ENCODE data around the gene SPEM1. TPM values are rescaled to one million over a fixed set of nuclear protein-coding genes. Genes with fewer than 3 reads are reported as not detected.

SPEM1 gene
- total and polyA plus RNA-seq, 2 experiments from 2014 or later: not detected

DNA sequence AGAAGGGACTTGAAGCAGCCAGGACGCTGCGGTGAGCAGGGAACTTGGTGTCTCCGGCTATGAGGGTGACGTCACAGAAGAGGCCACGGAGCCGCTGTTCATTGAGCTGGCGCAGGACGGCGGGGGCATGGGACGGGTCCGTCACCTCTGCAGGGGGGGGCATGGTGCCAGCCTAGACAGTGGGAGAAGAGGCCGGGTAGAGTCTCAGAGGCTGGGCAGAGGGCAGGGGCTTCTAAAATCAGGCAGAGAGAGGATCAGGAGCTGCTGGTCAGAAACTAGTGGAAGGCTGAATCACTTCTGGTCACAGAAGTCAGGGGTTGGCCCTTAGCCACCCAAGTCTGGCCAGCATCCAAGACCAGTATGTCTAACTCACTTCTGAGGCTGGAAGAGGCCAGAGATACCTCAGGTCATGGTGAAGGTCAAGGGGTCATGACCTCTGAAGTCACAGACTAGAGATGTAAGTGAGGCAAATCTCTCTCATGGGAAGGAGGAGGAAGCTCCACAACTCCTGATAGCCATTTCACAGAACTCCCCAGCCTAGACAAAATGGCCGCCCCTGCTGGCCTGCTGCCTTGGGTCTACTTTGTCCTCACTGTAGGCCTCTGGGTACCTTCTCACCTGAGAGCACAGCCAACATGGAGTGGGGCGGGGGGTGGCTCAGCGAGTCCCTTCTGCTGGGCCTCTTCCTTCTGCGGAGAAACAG, 46.7 kb downstream of the SPEM1 start:
- H3K36me3 ChIP-seq (replicated peaks; ENCODE audit: insufficient read depth, low read depth): no peaks in the 10 kb centered on the region
- no peaks in the 10 kb centered on the region for H3K9me3 ChIP-seq (ENCODE audit: low read depth)
- 91% methylated on average over 13 of the region's 16 CpGs for WGBS (ENCODE audit: low lambda C conversion rate, missing lambda C conversion rate)
- H3K27me3 ChIP-seq: no peaks in the 10 kb centered on the region
- no peak overlapping the region for H3K4me3 ChIP-seq
- H4K20me1 ChIP-seq (ENCODE audit: insufficient read depth, poor library complexity, severe bottlenecking): peaks cover 51% of the 10 kb centered on the region
- no peak overlapping the region for H3K27ac ChIP-seq
- H2AFZ ChIP-seq: no peak overlapping the region
- H3K9me2 ChIP-seq (replicated peaks; ENCODE audit: insufficient read depth): no peaks in the 10 kb centered on the region
- H3K4me2 ChIP-seq: no peak overlapping the region
- TF ChIP-seq EZH2 (IDR thresholded peaks at IDR 0.05; ENCODE audit: borderline replicate concordance) (no peak), EZH2phosphoT487 (IDR thresholded peaks at IDR 0.05; ENCODE audit: low read depth, severe bottlenecking, unreplicated experiment) (no peak)
- TF ChIP-seq, protein P1, sequence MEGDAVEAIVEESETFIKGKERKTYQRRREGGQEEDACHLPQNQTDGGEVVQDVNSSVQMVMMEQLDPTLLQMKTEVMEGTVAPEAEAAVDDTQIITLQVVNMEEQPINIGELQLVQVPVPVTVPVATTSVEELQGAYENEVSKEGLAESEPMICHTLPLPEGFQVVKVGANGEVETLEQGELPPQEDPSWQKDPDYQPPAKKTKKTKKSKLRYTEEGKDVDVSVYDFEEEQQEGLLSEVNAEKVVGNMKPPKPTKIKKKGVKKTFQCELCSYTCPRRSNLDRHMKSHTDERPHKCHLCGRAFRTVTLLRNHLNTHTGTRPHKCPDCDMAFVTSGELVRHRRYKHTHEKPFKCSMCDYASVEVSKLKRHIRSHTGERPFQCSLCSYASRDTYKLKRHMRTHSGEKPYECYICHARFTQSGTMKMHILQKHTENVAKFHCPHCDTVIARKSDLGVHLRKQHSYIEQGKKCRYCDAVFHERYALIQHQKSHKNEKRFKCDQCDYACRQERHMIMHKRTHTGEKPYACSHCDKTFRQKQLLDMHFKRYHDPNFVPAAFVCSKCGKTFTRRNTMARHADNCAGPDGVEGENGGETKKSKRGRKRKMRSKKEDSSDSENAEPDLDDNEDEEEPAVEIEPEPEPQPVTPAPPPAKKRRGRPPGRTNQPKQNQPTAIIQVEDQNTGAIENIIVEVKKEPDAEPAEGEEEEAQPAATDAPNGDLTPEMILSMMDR (IDR thresholded peaks at IDR 0.05; ENCODE audit: poor library complexity): no peak
- H3K79me2 ChIP-seq: peaks cover 57% of the 10 kb centered on the region
- H3K4me1 ChIP-seq (ENCODE audit: insufficient read depth): no peaks in the 10 kb centered on the region
- no peak for DNase-seq (ENCODE audit: low spot score)

DNA sequence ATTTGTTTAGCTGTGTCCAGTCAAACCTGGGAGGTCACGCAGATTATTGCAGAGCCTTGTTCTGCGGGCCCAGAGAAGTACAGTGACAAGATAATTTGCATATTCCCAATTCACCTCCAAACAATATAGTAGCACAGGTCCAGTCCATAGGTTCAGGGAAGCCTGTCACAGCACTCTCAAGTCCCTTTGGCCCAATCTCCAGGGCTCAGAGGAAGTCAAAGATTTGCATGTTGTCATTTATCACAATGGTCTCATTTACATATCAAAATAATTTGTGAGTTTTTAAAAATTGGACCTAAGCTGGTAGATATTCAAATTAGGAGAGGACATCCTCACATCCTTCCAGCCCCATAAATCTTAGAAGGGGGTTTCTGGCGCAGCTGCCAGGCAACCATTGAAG, 47.4 kb downstream of the SPEM1 start:
- no peaks in the 10 kb centered on the region for H3K9me3 ChIP-seq (ENCODE audit: low read depth)
- no peaks in the 10 kb centered on the region for H3K4me1 ChIP-seq (ENCODE audit: insufficient read depth)
- WGBS (ENCODE audit: low lambda C conversion rate, missing lambda C conversion rate): 94% methylated on average over 3 of the region's 3 CpGs
- no peak for TF ChIP-seq EZH2phosphoT487 (IDR thresholded peaks at IDR 0.05; ENCODE audit: low read depth, severe bottlenecking, unreplicated experiment)
- TF ChIP-seq, protein P1 (IDR thresholded peaks at IDR 0.05; ENCODE audit: poor library complexity): no peak
- H3K9me2 ChIP-seq (replicated peaks; ENCODE audit: insufficient read depth): no peaks in the 10 kb centered on the region
- DNase-seq (ENCODE audit: low spot score): no peak
- no peak overlapping the region for H3K27ac ChIP-seq
- H3K36me3 ChIP-seq (replicated peaks; ENCODE audit: insufficient read depth, low read depth): no peaks in the 10 kb centered on the region
- H2AFZ ChIP-seq: no peak overlapping the region
- H3K4me3 ChIP-seq: no peak overlapping the region
- peaks cover 51% of the 10 kb centered on the region for H4K20me1 ChIP-seq (ENCODE audit: insufficient read depth, poor library complexity, severe bottlenecking)
- peaks cover 64% of the 10 kb centered on the region for H3K79me2 ChIP-seq
- H3K4me2 ChIP-seq: no peak overlapping the region
- no peaks in the 10 kb centered on the region for H3K27me3 ChIP-seq

DNA sequence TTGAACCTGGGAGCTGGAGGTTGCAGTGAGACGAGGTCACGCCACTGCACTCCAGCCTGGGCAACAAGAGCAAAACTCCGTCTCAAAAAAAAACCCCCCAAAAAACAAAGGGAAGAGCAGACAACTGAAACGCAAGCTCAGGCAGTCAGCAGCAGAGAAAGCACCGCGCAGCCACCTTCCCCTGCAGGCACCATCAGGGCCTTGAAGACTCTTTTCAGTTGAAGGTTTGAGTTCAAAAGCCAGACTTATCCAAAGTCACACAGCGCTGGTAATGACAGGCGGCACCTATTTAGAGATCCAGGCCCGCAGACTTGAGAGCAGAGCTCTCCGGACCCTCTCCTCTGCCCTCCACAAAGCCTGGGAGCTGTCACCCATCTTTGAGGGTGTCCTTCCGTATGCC, 48.2 kb downstream of the SPEM1 start:
- Histone ChIP-seq H2AFZ (no peak overlapping the region), H3K27me3 (no peaks in the 10 kb centered on the region), H3K27ac (no peak overlapping the region), H3K9me3 (ENCODE audit: low read depth) (no peaks in the 10 kb centered on the region), H3K4me2 (no peak overlapping the region), H3K79me2 (peaks cover 70% of the 10 kb centered on the region), H3K36me3 (replicated peaks; ENCODE audit: insufficient read depth, low read depth) (no peaks in the 10 kb centered on the region), H3K4me3 (no peak overlapping the region), H3K4me1 (ENCODE audit: insufficient read depth) (no peaks in the 10 kb centered on the region), H3K9me2 (replicated peaks; ENCODE audit: insufficient read depth) (no peaks in the 10 kb centered on the region), H4K20me1 (ENCODE audit: insufficient read depth, poor library complexity, severe bottlenecking) (peaks cover 52% of the 10 kb centered on the region)
- TF ChIP-seq EZH2phosphoT487 (IDR thresholded peaks at IDR 0.05; ENCODE audit: low read depth, severe bottlenecking, unreplicated experiment): no peak
- TF ChIP-seq, protein P1 (IDR thresholded peaks at IDR 0.05; ENCODE audit: poor library complexity): no peak
- no peak for TF ChIP-seq EZH2 (IDR thresholded peaks at IDR 0.05; ENCODE audit: borderline replicate concordance)
- WGBS (ENCODE audit: low lambda C conversion rate, missing lambda C conversion rate): 97% methylated on average over 11 of the region's 11 CpGs
- no peak for DNase-seq (ENCODE audit: low spot score)
